IMR-90 (cell line): Measurements from ENCODE around the gene NPBWR2. TPM values are rescaled to one million over a fixed set of nuclear protein-coding genes. Genes with fewer than 3 reads are reported as not detected.

ENCODE experiments used
- ATAC-seq: fragments of 200-7000 bp; cut with Tn5 transposase; 2 replicates; pipeline ENCODE4 v1.9.1; 2020; ENCODE audit warnings: low read depth, mild to moderate bottlenecking, moderate library complexity
- BruUV-seq: library from RNA; stranded (reverse); fragments of 400-500 nt; replicated peaks from 2 replicates; lab custom pipeline; 2021; lab: Mats Ljungman, UMichigan
- CTCF ChIA-PET: fragments of 300-600 bp; formaldehyde crosslinking; extraction: SDS; loops from one replicate; lab custom pipeline; 2021; ENCODE audit warnings: antibody characterized with exemption; lab: Yijun Ruan, JAX
- POLR2A ChIA-PET: fragments of 300-600 bp; sonication (Branson Sonifier 250); formaldehyde crosslinking; loops from one replicate; lab custom pipeline; 2022; ENCODE audit warnings: antibody characterized with exemption; ENCODE audit not compliant: unreplicated experiment; lab: Charles Lee
- DNase-seq: peaks from one replicate; pipeline ENCODE4 v3.0.0; 2013
- H2AFZ ChIP-seq: replicated peaks from 2 replicates; pipeline ENCODE3; 2013; ENCODE audit warnings: low read length, mild to moderate bottlenecking; ENCODE audit not compliant: poor library complexity
- H2AK5ac ChIP-seq: 2 replicates; pipeline ENCODE4 v1.6.1; 2013; ENCODE audit warnings: low read depth, low read length, inconsistent platforms
- H2AK9ac ChIP-seq: replicated peaks from 2 replicates; pipeline ENCODE3; 2013; ENCODE audit warnings: mild to moderate bottlenecking, low read depth, low read length, moderate library complexity; ENCODE audit not compliant: poor library complexity
- H2BK120ac ChIP-seq: 2 replicates; pipeline ENCODE4 v1.6.1; 2013; ENCODE audit warnings: low read depth, low read length, inconsistent platforms
- H2BK15ac ChIP-seq: 3 replicates; pipeline ENCODE4 v1.6.1; 2013; ENCODE audit warnings: low read depth, low read length, inconsistent platforms
- H2BK20ac ChIP-seq: 2 replicates; pipeline ENCODE4 v1.6.1; 2013; ENCODE audit warnings: low read depth, mild to moderate bottlenecking, inconsistent platforms, low read length, moderate library complexity
- H2BK5ac ChIP-seq: 2 replicates; pipeline ENCODE4 v1.6.1; 2013; ENCODE audit warnings: mild to moderate bottlenecking, low read depth, low read length, inconsistent platforms; ENCODE audit not compliant: poor library complexity, severe bottlenecking
- H3K14ac ChIP-seq: replicated peaks from 2 replicates; pipeline ENCODE4 v1.6.1; 2013; ENCODE audit warnings: low read depth, low read length, inconsistent platforms
- H3K18ac ChIP-seq: 2 replicates; pipeline ENCODE4 v1.6.1; 2013; ENCODE audit warnings: low read depth, low read length, control low read depth
- H3K23ac ChIP-seq: 2 replicates; pipeline ENCODE4 v1.6.1; 2013; ENCODE audit warnings: low read depth, low read length, inconsistent platforms
- H3K27ac ChIP-seq: 2 replicates; pipeline ENCODE4 v1.5.1; 2013; ENCODE audit warnings: mild to moderate bottlenecking, control low read depth, low read length; ENCODE audit not compliant: insufficient read depth
- H3K27me3 ChIP-seq: 2 replicates; pipeline ENCODE4 v1.6.1; 2013; ENCODE audit warnings: low read length; ENCODE audit not compliant: control insufficient read depth, insufficient read depth
- H3K36me3 ChIP-seq: 2 replicates; pipeline ENCODE4 v1.6.1; 2013; ENCODE audit warnings: low read length, mixed read lengths; ENCODE audit not compliant: control insufficient read depth, insufficient read depth
- H3K4ac ChIP-seq: 2 replicates; pipeline ENCODE4 v1.6.1; 2013; ENCODE audit warnings: low read depth, low read length, inconsistent platforms
- H3K4me1 ChIP-seq: 2 replicates; pipeline ENCODE4 v1.6.1; 2013; ENCODE audit warnings: low read length, mixed read lengths; ENCODE audit not compliant: control insufficient read depth, insufficient read depth
- H3K4me2 ChIP-seq: 2 replicates; pipeline ENCODE4 v1.6.1; 2013; ENCODE audit warnings: low read depth, mild to moderate bottlenecking, control low read depth, low read length, moderate library complexity
- H3K4me3 ChIP-seq: 2 replicates; pipeline ENCODE4 v1.5.1; 2013; ENCODE audit warnings: low read depth, mild to moderate bottlenecking, control low read depth, low read length, moderate library complexity; ENCODE audit not compliant: insufficient read depth
- H3K56ac ChIP-seq: 2 replicates; pipeline ENCODE4 v1.6.1; 2013; ENCODE audit warnings: low read length, inconsistent platforms; ENCODE audit not compliant: insufficient read depth; ENCODE audit errors: extremely low read depth
- H3K79me1 ChIP-seq, 2 experiments: 2 replicates each; pipeline ENCODE4 v1.6.1; 2013; ENCODE audit warnings: low read length in 2 of 2, inconsistent platforms in 1 of 2, low read depth in 1 of 2
- H3K9ac ChIP-seq: 2 replicates; pipeline ENCODE4 v1.6.1; 2013; ENCODE audit warnings: low read depth, low read length, control low read depth
- H3K9me1 ChIP-seq: 2 replicates; pipeline ENCODE4 v1.6.1; 2013; ENCODE audit warnings: low read length, inconsistent platforms; ENCODE audit not compliant: insufficient read depth
- H3K9me3 ChIP-seq: 2 replicates; pipeline ENCODE4 v1.6.1; 2013; ENCODE audit warnings: low read length; ENCODE audit not compliant: control insufficient read depth, insufficient read depth
- H4K20me1 ChIP-seq: 2 replicates; pipeline ENCODE4 v1.6.1; 2013; ENCODE audit warnings: low read length, inconsistent platforms; ENCODE audit not compliant: insufficient read depth
- H4K5ac ChIP-seq: 2 replicates; pipeline ENCODE4 v1.6.1; 2013; ENCODE audit warnings: mild to moderate bottlenecking, low read depth, low read length, control low read depth
- H4K8ac ChIP-seq, 2 experiments: 2 replicates each; pipeline ENCODE4 v1.6.1; 2013; ENCODE audit warnings: low read depth in 2 of 2, low read length in 2 of 2, control low read depth in 1 of 2, inconsistent platforms in 1 of 2
- H4K91ac ChIP-seq: 2 replicates; pipeline ENCODE4 v1.6.1; 2013; ENCODE audit warnings: low read depth, low read length, inconsistent platforms; ENCODE audit not compliant: insufficient read depth
- BHLHE40 ChIP-seq: fragments of 150-350 bp; IDR thresholded peaks from 2 replicates; pipeline ENCODE4 v1.6.1; 2016; ENCODE audit warnings: mild to moderate bottlenecking, low read depth, low read length
- CEBPB ChIP-seq: IDR thresholded peaks from 2 replicates; pipeline ENCODE4 v1.6.1; 2012; ENCODE audit warnings: low read depth, low read length, improper control_type of control experiment
- CHD1 ChIP-seq: IDR thresholded peaks from 2 replicates; pipeline ENCODE4 v1.6.1; 2012; ENCODE audit warnings: low read depth, low read length, improper control_type of control experiment
- ELK1 ChIP-seq: fragments of 150-350 bp; IDR thresholded peaks from 2 replicates; pipeline ENCODE4 v1.6.1; 2016; ENCODE audit warnings: low read depth, mild to moderate bottlenecking, low read length, moderate library complexity, borderline replicate concordance
- FOS ChIP-seq: fragments of 150-350 bp; IDR thresholded peaks from 2 replicates; pipeline ENCODE4 v1.6.1; 2016; ENCODE audit warnings: low read depth, low read length
- MAFK ChIP-seq: IDR thresholded peaks from 2 replicates; pipeline ENCODE4 v1.6.1; 2012; ENCODE audit warnings: low read depth, low read length, improper control_type of control experiment
- MAZ ChIP-seq: IDR thresholded peaks from 2 replicates; pipeline ENCODE4 v1.6.1; 2012; ENCODE audit warnings: low read depth, mild to moderate bottlenecking, low read length, improper control_type of control experiment, moderate library complexity, borderline replicate concordance
- MXI1 ChIP-seq: IDR thresholded peaks from 2 replicates; pipeline ENCODE4 v1.6.1; 2012; ENCODE audit warnings: low read depth, mild to moderate bottlenecking, low read length, moderate library complexity, borderline replicate concordance
- POLR2A ChIP-seq: IDR thresholded peaks from 2 replicates; pipeline ENCODE4 v1.6.1; 2012; ENCODE audit warnings: mild to moderate bottlenecking, low read depth, low read length
- RAD21 ChIP-seq: IDR thresholded peaks from 2 replicates; pipeline ENCODE4 v1.6.1; 2012; ENCODE audit warnings: low read length, improper control_type of control experiment
- RCOR1 ChIP-seq: IDR thresholded peaks from 2 replicates; pipeline ENCODE4 v1.6.1; 2012; ENCODE audit warnings: mild to moderate bottlenecking, low read length, improper control_type of control experiment; ENCODE audit not compliant: insufficient replicate concordance
- RFX5 ChIP-seq: IDR thresholded peaks from 2 replicates; pipeline ENCODE4 v1.8.0; 2012; ENCODE audit warnings: low read depth, mild to moderate bottlenecking, low read length, moderate library complexity
- SMC3 ChIP-seq: fragments of 150-350 bp; IDR thresholded peaks from 2 replicates; pipeline ENCODE4 v1.6.1; 2016; ENCODE audit warnings: low read depth, mild to moderate bottlenecking, antibody characterized with exemption, low read length, moderate library complexity
- USF2 ChIP-seq: fragments of 150-350 bp; IDR thresholded peaks from 2 replicates; pipeline ENCODE4 v1.6.1; 2017; ENCODE audit warnings: mild to moderate bottlenecking, antibody characterized with exemption, low read length, low read depth
- WGBS, 2 experiments: methylation state at CpG; one replicate each; pipeline versions ENCODE4 v1.1.5 to v1.1.7; 2013; ENCODE audit warnings: missing lambda C conversion rate in 2 of 2; ENCODE audit not compliant: insufficient read length in 1 of 2; ENCODE audit errors: extremely low coverage in 2 of 2; 5-methylcytosine and 5-hydroxymethylcytosine counted together
- dilution Hi-C: fragments of 300-500 bp; cut with HindIII; formaldehyde crosslinking; loops from one replicate; pipeline ENCODE4 v1.14.3; 2018; ENCODE audit warnings: low sequenced_read_pairs; ENCODE audit not compliant: unreplicated experiment
- in situ Hi-C: fragments of 300-500 bp; cut with MboI; formaldehyde crosslinking; loops from 3 replicates; pipeline ENCODE4 v1.14.3; 2019; ENCODE audit warnings: low sequenced_read_pairs, inconsistent platforms, mixed read lengths
- intact Hi-C: fragments of 100-400 bp; cut with micrococcal nuclease; formaldehyde crosslinking; loops from 2 replicates; pipeline ENCODE4 v1.10.0; 2022
- polyA plus RNA-seq, 3 experiments: library from polyadenylated mRNA; depleted of rRNA; stranded (reverse); fragments of >200 nt; gene quantifications; 2 replicates each; pipeline ENCODE4 v1.2.3, GENCODE V29; 2012; ENCODE audit warnings: low replicate concordance in 1 of 3
- total RNA-seq: library from RNA; depleted of rRNA; stranded (reverse); fragments of >200 nt; gene quantifications from 2 replicates; pipeline ENCODE4 v1.2.3, GENCODE V29; 2012
- TF ChIP-seq, protein P1 (sequence below): conservative IDR thresholded peaks from 2 replicates; pipeline ENCODE4 v1.5.1; 2012; ENCODE audit warnings: mild to moderate bottlenecking, low read depth, low read length, improper control_type of control experiment

The NPBWR2 gene
- total and polyA plus RNA-seq, 2 of the 4 experiments (the other 2 are of a cell fraction), result not detected

DNA sequence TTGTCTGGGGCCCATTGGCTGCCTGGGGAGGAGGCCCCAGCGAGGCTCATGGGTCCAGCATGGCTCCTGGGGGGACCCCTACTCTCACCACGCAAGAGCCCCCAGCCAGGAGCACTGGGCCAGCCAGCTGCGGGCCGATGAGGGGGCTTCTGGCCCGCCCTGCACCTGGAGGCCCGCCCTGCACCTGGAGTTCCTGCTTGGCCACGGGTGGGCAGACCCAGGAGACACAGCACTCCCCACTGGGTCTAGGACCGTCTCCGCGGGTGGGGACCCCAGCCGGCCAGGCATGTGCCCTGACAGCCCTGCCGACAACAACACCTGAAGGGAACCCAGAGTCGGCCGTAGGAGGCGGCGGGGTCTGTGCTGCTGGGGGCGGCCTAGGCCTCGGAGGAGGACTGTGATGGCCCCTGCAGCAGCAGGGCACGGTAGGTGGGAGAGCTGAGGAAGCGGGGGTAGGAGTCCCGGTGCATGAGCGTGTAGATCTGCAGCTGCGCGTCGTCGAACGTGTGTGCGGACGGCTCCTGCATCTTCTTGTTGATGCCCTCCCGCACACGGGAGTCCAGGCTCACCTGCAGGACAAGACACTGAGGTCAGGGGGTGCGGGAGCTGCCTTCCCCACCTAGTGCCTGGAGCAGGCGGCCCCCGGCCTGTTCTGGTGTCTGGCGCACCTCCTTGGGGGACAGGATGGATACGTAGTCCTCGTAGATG, 33.7 kb downstream of the NPBWR2 start:
- intact Hi-C loops, result no loop called here
- no peak overlapping the region for H3K56ac ChIP-seq
- H3K4me2 ChIP-seq, result no peak overlapping the region
- peaks cover 6% of the 10 kb centered on the region for H3K4me1 ChIP-seq
- no peak overlapping the region for H3K14ac ChIP-seq
- H4K5ac ChIP-seq, result no peak overlapping the region
- no peak overlapping the region for H3K9ac ChIP-seq
- H3K79me1 ChIP-seq, result peaks cover 3 to 5% of the 10 kb centered on the region in 2 experiments; a peak in 3 of 4 replicates
- no peak overlapping the region for H3K4me3 ChIP-seq
- no peaks in the 10 kb centered on the region; the same call in none of the 2 replicates for H4K20me1 ChIP-seq
- no peak overlapping the region for H3K23ac ChIP-seq
- H3K27me3 ChIP-seq, result no peaks in the 10 kb centered on the region
- H4K91ac ChIP-seq, result no peak overlapping the region
- H2BK5ac ChIP-seq, result no peak overlapping the region
- no peak overlapping the region for H2AFZ ChIP-seq
- no TSS peak for BruUV-seq
- WGBS, 2 experiments, result 89% methylated on average over 13 of the region's 37 CpGs; no CpG with 5 or more reads in 1 of the 2 experiments
- H3K18ac ChIP-seq, result no peak overlapping the region
- DNase-seq, result no peak
- no peak for ATAC-seq
- peaks cover 26% of the 10 kb centered on the region; the same call in 1 of the 2 replicates for H3K36me3 ChIP-seq
- no peaks in the 10 kb centered on the region for H3K9me3 ChIP-seq
- dilution Hi-C loops, result no loop called here
- ChIA-PET CTCF (interaction anchor here (0.6 kb wide), 1 partner anchor 65 kb away, joined by 3 read pairs; no protein-coding TSS in a partner anchor), POLR2A (interaction anchor here (0.8 kb wide), 1 partner anchor 11 kb away, joined by 3 read pairs; the partner anchor contains the start of gene TCEA2)
- no peak overlapping the region for H3K27ac ChIP-seq
- H2BK15ac ChIP-seq, result no peak overlapping the region
- H2AK9ac ChIP-seq, result peak overlapping the region; percentile 65
- in situ Hi-C loops, result no loop called here
- H2BK20ac ChIP-seq, result no peak overlapping the region
- no peak overlapping the region for H3K4ac ChIP-seq
- no peak overlapping the region for H4K8ac ChIP-seq
- H2AK5ac ChIP-seq, result no peak overlapping the region
- H2BK120ac ChIP-seq, result no peak overlapping the region
- H3K9me1 ChIP-seq, result no peaks in the 10 kb centered on the region
- TF ChIP-seq RFX5, result no peak
- TF ChIP-seq FOS, result no peak
- TF ChIP-seq MAZ, result no peak
- no peak for TF ChIP-seq CHD1
- TF ChIP-seq USF2, result no peak
- TF ChIP-seq ELK1, result no peak
- TF ChIP-seq, protein P1, sequence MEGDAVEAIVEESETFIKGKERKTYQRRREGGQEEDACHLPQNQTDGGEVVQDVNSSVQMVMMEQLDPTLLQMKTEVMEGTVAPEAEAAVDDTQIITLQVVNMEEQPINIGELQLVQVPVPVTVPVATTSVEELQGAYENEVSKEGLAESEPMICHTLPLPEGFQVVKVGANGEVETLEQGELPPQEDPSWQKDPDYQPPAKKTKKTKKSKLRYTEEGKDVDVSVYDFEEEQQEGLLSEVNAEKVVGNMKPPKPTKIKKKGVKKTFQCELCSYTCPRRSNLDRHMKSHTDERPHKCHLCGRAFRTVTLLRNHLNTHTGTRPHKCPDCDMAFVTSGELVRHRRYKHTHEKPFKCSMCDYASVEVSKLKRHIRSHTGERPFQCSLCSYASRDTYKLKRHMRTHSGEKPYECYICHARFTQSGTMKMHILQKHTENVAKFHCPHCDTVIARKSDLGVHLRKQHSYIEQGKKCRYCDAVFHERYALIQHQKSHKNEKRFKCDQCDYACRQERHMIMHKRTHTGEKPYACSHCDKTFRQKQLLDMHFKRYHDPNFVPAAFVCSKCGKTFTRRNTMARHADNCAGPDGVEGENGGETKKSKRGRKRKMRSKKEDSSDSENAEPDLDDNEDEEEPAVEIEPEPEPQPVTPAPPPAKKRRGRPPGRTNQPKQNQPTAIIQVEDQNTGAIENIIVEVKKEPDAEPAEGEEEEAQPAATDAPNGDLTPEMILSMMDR, result no peak
- no peak for TF ChIP-seq BHLHE40
- no peak for TF ChIP-seq MAFK
- TF ChIP-seq RCOR1, result no peak
- no peak for TF ChIP-seq CEBPB
- TF ChIP-seq MXI1, result no peak
- no peak for TF ChIP-seq RAD21
- no peak for TF ChIP-seq POLR2A
- no peak for TF ChIP-seq SMC3
